Body of pancreas (tissue), 4 donors: ENCODE measurements around the gene ATRIP.

ENCODE experiments used
- CTCF ChIP-seq, 7 experiments: fragments of 450-650 bp in 4 of 7; fragments of 200-600 bp in 3 of 7; sonication (generic) in 3 of 7; IDR thresholded peaks; one replicate each; pipeline ENCODE4 v1.5.1; 2016 to 2019; ENCODE audit warnings: antibody characterized with exemption in 7 of 7
- POLR2A ChIP-seq, 3 donors: fragments of 450-650 bp; IDR thresholded peaks; one replicate each; pipeline ENCODE4 v1.6.1; 2016; ENCODE audit warnings: antibody characterized with exemption in 3 of 3, mild to moderate bottlenecking in 2 of 3

- TF ChIP-seq CTCF (IDR thresholded peaks at IDR 0.05) (no peak), POLR2A (IDR thresholded peaks at IDR 0.05) (no peak)
Measured at GRCh38 chr3:48437812-48438211, 8.7 kb upstream of the ATRIP start.
